Measurements from ENCODE around the gene CAPN2.
"Not testable (repeated sequence)": the region's sequence is repeated elsewhere in the genome, so short reads cannot be mapped to it uniquely, and the experiment has no call there.

The CAPN2 gene

DNA sequence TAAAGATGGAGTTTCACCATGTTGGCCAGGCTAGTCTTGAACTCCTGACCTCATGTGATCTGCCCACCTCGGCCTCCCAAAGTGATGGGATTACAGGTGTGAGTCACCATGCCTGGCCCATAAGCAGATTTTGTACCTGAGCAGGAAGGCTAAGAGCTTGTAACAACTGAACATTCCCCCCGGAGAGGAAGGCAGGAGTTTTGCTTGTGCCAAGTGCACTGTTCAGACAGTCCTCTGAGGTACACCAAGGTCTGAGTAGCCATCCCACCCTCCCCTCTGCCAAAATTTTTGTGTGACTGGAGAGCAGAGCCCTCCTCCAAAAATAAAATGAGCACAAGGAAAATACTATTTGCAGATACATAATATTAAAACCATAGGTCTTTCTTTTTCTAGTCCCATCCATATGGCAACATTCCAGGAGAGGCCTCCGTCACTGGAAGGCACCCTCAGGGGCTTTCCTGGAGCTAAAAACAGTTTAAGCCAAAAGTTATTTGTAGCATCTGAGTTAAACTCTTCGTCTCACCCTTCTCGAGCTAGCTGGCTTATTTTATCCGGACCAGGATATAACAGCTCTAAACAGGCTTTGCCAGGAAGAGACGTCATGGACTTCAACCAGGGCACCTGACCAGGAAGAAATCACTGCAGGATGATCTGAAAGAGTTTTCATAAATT lies 27.2 kb downstream of the CAPN2 start:
- peak; percentile 51 for DNase-seq (ENCODE audit: low read depth)

DNA sequence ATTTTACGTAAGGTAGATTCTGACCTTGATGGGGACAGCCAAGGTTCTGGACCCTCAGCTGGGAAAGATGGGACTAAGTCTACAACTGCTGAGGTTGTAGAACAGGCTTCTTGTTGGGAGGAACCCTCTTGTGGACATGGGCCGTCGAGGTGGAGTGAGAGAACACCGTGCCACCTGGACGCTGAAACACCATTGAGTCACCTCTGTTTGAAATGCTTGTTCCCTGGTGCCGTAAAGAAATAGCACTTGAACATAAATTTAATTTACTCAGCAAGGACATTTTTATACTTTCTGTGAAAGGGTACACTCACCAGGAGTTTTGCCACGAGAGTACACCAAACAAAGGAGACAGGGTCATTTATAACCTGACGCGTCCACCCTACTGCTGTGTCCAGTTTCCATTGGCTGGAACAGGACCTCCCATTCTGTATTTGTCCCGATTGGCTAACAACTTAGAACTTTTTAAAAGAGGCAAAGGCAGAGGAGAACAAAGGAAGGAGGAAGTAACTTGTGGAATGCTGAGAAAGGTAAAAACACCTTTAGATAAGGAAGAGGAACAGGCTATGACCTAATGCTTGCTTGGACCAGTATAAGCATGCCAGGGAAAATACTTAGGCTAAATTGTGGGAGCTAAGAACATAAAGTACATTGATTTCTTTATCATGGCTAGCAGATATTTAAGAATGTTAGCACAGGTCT lies 27.8 kb downstream of the CAPN2 start:
- DNase-seq (ENCODE audit: low read depth) = not testable (repeated sequence)

DNA sequence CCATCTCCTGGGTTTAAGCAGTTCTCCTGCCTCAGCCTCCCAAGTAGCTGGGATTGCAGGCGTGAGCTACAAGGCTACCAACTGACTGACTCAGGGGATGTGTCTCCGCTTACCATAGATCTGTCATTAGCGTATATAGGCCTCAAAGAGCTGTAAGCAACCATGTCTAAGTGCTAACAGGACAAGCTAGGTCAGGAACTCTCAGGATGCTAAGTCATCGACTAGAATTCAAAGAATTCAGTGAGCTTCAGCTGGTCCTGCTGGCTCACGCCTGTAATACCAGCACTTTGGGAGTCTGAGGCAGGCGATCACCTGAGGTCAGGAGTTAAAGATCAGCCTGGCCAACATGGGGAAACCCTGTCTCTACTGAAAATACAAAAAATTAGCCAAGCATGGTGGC lies 29.5 kb downstream of the CAPN2 start:
- peak; percentile 96 for DNase-seq (ENCODE audit: low read depth)

DNA sequence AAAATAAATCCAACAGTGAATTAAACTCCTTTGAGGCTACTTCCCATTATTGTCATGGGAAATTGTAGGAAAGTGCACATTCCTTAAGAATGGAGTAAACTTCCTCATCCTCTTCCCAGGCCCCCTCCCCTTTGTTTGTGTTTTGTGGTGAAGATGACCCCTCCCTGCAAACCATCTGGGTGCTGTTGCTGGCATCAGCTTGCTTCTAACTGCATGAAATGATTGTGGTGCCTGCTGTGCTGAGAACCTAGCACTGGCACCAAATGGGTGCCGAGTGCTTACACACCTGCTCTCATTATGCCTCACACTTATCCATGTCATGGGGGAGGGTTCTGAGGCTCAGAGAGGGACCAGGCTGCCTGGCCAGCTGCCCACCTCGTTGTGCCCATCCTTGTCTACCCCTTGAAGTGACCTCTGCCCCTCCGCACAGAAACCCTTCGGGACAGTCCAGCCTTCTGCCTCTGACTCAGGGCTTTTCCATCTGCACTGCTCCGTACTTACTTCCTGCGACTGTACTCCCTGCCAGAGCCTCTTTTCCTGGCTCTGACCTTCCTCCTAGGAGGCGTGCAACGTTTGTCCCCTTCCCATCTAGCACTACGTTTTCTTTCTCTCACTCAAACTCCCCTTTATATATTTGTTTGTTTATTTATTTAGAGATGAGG lies 30.6 kb downstream of the CAPN2 start:
- peak; percentile 67 for DNase-seq (ENCODE audit: low read depth)

DNA sequence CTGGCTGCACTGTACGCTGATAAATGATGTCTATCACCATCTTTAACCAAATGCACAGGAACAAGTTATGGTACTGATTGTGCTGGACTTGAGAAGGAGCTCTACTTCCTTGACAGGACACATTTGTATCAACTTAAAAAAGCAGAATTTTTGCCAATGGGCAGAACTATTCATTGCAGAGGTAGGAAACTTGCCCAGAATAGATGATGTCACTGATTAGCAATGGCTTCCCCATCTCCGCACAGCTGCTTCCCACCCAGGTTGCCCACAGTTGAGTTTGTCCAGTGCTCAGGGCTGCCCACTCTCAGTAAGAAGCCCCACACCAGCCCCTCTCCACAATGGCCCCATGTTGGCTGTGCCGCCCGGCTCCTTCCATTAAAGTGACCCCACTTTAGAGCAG lies 33.4 kb downstream of the CAPN2 start:
- no peak for DNase-seq (ENCODE audit: low read depth)

DNA sequence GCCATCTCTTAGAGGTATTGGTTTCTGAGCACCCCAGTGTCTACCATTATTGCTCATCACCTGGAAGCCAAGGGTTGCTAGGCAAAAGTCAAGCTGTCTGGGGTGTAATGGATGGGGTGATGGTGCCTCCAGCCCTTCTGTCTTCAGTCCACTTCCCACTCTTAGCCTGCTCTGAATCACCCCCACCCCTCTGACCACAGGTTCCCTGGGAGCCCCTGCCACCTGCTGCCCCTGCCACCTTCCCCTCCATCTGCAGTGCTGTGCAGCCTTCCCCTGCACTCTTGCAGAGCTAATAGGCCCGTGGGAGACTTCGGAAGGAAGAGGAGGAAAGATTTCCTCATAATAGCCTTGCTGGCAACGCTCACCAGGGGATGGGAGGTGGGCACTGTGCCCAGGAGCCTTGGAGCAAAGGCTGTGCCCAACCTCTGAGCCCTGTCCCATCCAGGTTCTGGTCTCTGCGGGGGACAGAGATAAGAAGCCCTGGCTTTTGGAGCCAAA lies 35.5 kb downstream of the CAPN2 start:
- DNase-seq (ENCODE audit: low read depth) = peak; percentile 39

DNA sequence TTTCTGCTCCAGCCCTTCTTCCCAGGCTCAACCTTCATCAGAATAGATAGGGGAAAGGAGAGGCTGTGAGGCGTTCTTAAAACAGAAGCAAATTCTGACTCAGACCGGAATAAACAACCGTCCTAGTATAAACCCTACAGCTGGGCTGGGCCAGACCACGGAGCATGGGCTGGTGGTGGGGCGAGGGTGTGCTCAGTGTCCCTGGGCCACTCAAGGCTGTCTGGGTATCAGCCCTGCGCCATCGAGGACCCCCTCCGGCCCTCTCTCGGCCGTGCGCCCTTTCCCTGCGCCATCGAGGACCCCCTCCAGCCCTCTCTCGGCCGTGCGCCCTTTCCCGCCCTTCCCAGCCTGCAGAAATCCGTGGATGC lies 36.0 kb downstream of the CAPN2 start:
- DNase-seq (ENCODE audit: low read depth) = peak; percentile 79

DNA sequence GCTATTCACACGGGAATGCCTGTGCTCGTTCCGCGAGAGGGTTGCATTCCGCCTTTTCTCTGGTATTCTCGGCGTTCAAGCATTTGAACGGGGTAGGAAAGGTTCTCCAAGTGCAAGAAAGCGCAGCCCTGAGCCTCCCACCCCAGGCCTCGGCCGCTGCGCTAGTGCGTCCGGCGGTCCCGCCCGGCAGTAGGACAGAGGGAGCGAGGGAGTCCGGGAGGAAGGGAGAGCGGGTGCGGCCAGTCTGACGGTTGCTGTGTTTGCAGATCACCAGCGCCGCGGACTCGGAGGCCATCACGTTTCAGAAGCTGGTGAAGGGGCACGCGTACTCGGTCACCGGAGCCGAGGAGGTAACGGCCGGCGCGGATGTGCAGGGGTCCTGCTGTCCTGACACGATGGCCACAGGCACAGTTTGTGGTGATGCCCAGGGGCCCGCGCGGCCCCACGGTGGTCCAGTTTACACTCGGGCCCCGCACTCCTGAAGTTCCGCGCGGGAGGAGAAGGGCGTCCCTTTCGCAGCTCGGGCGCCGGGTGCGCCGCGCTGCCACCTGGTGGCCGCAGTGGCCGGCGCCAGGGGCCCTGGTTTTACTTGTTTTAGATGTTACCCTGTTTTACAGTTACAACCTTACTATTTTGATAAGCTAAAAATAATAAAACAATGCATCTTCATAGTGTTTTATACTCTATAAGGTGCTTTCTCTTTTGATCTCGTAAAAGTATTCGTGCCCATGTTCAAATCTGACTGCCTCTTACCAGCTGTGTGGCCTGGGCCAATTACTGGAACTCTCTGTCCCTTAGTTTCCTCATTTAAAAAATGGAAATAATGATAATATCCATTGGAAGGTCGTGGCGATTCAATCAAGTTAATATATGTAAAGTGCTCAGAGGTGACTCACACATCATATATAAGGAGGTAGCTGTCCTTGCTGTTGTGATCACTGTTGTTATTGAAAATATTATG lies 36.7 kb downstream of the CAPN2 start:
- DNase-seq (ENCODE audit: low read depth) = peak; percentile 58

DNA sequence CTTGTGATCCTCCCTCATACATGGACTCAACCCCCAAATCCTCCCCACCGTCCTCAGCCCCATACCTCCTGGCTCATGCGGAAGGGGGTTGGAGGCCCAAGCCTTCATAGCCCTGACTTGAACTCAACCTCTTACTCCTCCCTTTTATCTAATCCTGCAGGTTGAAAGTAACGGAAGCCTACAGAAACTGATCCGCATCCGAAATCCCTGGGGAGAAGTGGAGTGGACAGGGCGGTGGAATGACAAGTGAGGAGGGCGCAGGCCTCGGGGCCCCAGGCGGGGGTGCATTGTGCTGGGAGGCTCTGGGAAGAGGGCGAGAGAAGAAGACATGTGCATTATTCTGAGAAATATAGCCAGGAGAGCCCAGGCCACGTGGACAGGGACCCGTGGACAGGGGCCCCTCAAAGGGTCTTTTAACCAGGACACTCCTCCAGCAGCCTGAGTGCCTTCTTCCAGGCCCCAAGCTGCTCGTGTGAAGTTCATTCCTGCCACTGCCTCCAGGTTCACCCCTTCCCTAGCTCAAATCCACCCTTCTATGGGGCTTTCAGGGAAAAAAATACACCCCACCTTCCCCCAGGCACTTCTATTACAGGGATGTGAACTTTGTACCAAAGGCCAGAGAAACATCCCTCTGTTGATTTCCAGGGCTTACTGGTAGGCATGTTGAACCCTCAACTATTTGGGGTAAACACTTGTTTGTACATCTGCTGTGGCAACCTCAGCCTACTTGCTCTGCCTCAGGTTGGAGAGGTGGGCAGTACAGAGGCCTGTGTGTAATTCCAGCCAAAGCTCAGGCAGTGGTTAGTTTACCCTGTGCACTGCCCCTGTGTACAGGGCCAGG lies 38.6 kb downstream of the CAPN2 start:
- DNase-seq (ENCODE audit: low read depth) = no peak

DNA sequence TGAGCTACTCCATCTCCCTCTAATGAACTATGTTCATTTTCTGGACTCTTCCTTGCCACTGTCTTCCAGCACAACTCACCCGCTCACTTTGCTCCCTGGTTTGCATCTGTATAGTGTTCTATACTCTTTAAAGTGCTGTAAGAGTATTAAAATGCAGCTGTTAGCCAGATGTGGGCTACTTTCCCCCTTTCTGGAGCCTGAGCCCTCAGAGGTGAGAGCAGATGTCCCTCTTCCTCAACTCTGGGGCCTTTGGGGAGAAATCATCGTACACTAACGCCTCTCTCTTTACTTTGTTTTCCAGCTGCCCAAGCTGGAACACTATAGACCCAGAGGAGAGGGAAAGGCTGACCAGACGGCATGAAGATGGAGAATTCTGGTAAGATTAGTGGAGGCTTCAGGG lies 39.4 kb downstream of the CAPN2 start:
- no peak for DNase-seq (ENCODE audit: low read depth)

DNA sequence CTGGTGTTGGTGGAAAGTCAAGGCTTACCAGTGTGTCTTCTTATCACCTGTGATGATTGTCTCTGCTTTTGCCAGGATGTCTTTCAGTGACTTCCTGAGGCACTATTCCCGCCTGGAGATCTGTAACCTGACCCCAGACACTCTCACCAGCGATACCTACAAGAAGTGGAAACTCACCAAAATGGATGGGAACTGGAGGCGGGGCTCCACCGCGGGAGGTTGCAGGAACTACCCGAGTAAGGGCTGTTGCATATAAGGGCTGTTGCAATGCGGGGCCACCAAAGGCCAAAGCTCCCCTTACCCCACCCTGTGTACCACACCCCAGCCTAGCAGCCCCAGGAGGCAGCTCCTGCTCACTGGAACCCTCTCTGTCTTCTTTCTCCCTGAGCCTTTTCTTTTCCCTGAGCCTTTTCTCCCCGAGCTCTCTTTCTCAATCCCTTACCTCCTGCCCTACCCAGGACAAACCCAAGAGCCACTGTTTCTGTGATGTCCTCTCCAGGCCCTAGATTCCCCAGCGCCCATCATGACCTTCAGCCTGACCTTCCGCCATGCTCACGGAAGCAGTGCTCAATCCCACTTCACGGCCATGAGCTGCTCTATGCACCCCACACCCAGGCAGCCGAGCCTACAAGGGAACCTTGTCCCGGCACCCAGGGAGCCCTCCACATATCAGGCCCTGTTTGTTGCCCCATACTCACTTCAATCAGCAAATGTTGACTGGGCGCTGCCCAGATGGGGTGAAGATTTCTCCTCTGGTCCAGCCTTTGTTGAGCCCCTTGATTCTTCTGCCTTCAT lies 40.6 kb downstream of the CAPN2 start:
- no peak for DNase-seq (ENCODE audit: low read depth)

DNA sequence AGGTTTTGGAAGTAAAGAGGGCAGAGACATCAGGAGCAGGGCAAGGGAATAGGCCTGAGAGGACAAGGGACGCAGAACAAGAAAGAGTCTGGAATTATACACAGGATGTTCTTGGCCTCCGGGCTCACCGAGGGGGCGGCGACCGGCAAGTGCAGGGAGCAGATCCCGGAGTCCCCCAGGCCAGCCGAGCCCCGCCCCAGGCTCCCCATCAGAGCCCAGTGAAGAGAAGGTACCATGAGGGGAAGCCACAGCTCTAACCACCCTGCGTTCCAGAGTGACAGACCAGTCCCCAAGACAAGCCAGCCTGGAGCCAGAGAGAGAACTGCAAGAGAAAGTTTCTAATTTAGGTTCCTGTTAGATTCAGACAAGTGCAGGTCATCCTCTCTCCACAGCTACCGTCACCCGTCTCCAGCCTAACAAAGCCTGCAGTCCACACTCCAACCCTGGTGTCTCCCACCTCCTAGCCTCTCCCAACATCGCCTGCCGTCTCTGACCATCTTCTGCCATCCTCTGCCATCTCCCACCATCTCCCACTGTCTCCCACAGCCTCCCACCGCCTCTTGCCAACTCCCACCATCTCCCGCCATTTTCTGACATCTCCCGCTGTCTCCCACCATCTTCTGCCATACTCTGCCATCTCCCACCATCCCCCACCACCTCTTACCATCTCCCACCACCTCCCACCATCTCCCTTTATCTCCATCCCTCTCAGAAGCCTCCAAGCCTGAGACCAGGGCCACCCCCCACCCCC lies 42.5 kb downstream of the CAPN2 start:
- DNase-seq (ENCODE audit: low read depth) = no peak

DNA sequence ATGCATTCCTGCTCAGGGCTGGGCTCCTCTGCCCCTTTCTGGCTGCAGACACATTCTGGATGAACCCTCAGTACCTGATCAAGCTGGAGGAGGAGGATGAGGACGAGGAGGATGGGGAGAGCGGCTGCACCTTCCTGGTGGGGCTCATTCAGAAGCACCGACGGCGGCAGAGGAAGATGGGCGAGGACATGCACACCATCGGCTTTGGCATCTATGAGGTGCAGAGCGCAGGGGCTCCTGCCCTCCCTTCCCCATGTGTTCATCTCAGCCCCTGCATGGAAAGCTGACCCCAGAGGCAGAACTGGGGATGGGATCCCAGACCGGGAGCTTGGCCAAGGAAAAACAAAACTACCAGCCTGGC lies 43.1 kb downstream of the CAPN2 start:
- DNase-seq (ENCODE audit: low read depth) = no peak

DNA sequence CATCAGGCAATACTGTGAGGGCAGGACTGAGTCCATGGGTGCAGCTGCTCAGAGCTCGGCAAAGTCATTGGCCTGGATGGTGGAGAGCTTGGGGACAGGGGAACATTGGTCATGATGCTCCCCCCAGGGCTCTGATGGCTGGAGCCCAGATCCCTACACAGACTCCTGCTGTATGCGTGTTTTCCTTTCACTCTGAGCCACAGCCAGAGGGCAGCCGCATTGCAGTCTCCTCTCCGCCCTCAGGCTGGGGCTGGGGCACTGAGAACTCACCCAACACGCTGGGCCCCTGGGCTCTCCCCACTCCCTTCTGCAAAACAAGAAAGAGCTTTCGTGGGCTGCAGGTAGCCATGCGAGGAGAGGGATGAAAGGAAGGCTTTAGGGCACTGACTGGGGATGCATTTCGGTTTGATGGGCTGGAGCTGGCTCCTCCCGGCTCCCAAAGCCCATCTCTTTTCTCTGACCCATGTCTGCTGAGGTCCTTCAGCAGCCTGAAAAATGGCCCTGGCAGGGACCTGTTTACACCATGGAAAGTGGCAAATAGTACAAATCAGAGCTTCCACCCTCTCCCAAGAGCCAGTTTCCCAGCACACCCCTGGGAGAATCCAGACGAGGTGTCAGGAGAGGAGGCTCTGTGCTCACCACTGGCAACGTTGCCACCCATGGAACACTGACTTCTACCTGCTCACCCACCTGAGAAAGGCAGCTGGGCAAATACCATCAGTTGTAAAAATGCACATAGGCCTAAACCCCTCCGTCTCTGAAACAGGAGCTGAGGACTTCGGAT lies 43.8 kb downstream of the CAPN2 start:
- DNase-seq (ENCODE audit: low read depth) = no peak

DNA sequence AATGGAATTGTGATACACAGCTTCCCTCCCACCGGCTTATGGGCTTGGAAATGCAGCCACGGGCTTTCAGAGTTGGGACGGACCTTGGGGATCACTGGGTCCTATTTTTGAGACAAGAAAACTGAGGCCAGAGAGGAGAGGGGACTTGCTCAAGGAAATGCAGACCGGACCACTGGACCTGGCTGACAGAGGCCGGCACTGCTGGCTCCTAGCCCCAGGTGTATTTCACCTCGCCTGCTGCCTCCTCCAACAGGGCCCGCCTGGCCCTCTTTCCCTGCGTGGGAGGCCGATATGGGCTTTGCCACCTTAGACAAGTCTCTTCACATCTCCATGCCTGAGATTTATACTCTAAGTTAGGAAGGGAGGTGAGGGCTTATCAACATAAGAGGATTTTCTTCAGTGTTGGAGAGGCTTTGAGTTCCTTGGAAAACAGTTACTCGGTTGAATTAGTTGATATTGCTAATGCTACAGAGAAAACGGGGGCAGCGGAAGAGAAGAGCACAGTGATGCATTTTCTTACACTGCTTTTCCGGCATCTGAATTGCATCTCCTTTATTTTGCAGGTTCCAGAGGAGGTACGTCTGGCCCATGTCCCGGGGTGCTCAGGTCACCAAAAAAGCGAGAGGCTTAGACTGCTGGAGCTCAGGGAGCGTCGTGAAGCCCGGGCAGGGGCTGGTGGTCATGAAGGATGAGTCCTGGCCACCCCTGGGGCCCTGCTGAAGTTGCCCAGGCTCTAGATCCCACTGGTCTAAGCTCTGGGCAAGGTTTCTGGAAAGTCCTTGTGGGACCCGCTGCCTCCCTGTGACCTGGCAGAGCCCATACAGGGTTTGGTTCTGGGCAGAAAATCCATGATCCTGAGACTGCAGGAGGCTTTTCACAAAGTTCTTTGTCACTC lies 44.7 kb downstream of the CAPN2 start:
- no peak for DNase-seq (ENCODE audit: low read depth)

DNA sequence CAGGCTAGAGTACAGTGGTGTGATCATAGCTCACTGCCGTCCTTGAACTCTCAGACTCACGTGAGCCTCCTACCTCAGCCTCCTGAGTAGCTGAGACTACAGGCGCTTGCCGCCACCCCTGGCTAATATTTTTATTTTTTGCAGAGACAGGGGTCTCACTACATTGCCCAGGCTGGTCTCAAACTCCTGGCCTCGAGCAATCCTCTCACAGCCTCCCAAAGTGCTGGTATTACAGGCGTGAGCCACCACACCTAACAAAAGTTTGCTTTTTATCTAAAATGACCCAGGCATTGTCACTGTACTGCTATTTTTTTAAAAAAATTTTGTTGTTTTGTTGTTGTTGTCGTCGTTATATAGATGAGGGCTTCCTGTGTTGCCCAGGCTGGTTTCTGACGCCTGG lies 46.4 kb downstream of the CAPN2 start:
- DNase-seq (ENCODE audit: low read depth) = no peak

DNA sequence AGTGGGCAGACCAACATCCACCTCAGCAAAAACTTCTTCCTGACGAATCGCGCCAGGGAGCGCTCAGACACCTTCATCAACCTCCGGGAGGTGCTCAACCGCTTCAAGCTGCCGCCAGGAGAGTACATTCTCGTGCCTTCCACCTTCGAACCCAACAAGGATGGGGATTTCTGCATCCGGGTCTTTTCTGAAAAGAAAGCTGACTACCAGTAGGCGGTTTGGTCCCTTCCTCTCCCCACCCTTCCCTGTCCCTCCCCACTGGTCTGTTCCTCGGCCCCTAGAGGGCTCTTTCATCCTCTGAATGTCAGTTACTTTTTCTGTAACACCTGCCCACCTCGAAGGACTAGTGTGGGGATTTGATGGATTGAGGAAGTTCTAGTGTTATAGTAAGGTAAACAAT lies 46.9 kb downstream of the CAPN2 start:
- no peak for DNase-seq (ENCODE audit: low read depth)

DNA sequence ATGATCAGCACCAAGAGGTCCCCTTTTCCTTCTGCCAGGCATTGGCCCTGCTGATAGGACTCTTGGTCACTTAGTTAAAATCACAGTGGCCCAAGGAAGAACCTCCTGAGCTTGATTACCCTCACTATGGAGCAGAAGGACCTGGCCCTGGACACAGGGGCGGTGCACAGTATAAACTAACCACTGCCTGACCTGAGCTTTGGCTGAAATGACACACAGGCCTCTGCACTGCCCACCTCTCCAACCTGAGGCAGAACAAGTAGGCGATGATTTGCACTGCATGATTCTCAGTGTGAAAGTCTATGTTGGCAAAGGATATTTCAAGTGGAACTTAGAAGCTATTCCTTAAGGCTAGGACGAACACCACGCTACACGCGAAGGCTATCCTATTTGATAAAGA lies 48.5 kb downstream of the CAPN2 start:
- no peak for DNase-seq (ENCODE audit: low read depth)
